Activated CD4-positive, alpha-beta T cell treated with anti-CD3 and anti-CD28 coated beads, Interleukin-2, amount 50 U/mL, for 1 hour (primary cell): ENCODE results near the gene HIBADH.

Source experiments
- DNase-seq: peaks from one replicate; pipeline ENCODE4 v3.0.0-alpha.2; 2020

The HIBADH gene

GRCh38 chr7:27634671-27635493 lies 27.8 kb downstream of the HIBADH start:
- DNase-seq = no peak

DNA sequence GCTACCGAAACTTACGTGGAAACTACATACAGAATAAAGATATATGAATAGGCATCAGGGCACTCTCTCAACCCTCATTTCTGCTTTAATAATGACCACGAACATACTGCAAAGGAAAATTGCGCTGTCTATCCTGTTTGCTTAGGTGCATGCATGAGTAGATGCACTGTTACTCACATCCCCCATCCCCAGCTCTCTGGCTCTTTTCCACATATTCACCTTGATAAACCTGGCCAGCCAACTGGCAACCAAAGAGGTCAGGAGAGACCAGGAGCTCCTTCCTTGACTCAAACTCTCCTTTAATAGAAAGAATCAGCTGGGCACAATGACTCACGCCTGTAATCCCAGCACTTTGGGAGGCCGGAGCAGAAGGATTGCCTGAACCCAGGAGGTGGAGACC lies 29.6 kb downstream of the HIBADH start:
- no peak for DNase-seq

GRCh38 chr7:27631391-27631790 lies 31.3 kb downstream of the HIBADH start:
- DNase-seq = no peak

- DNase-seq = no peak
Measured at GRCh38 chr7:27627146-27627545, 35.5 kb downstream of the HIBADH start.

DNA sequence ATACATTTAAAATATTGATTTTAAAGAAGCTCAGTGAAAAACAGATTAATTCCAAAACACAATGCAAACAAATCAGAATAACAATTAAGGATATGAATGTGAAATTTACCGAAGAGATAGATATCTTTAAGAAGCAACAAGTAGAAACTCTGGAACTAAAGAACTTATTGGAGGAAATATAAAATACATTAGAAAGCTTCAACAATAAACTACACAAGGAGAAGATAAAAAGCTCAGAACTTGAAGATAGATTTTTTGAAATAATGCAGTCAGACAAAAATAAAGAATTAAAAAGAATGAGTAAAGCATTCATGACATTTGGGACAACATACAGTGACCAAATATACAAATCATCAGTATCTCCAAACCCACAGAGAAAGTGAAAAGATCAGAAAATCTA lies 43.2 kb downstream of the HIBADH start:
- no peak for DNase-seq

DNA sequence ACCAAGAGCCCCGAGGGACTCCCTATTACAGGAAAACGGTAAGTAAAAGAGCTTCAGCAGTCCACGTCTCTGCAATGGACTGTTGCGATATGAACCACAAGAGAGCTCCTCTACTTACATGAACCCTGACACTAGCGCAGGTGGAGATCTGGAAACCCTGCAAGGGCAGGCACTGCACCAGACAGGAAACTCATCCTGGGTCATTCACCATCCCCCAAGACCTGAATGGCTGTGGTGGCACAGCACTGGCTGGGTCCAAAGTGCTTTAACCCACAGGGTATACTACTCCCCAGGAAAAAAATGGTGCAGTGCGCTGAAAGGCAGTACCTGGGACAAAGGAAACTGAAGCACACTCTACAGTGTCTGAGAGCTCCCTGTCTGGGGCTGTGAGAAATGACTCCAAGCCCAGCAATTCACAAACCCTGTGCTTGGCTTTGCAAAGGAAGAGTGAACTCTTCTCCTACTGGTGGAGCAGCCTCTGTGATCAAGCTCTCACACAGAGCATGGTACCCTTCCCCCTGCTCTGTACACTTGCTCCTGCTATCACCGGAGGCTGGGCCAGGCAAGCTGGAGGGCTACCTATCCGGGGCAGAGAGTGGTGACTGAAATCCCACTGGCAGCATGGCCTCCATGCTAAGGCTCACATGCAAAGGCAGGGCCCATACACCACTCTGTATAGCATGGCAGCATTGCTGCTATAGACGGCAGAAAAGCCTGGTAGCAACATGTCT lies 44.9 kb downstream of the HIBADH start:
- no peak for DNase-seq

DNA sequence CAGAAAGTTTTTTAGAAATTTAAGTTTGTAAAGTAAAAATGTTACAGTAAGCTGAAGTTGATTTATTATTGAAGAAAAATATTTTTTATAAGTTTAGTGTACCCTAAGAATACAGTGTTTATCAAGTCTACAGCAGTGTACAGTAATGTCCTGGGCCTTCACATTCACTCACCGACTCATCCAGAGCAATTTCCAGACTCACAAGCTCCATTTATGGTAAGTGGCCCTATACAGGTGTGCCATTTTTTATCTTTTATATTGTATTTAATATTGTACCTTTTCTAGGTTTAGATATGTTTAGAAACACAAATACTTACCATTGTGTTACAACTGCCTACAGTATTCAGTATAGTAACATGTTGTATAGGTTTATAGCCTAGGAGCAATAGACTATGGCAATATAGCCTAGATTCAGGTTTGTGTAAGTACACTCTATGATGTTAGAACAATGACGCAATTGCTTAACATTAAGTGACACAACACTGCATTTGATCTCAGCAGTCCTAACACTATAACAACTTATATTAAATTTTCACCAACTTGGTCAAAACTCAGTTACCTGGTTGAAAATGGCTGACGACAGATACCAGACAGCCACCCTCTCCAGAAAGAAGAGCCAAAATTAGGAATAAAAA lies 45.7 kb downstream of the HIBADH start:
- DNase-seq = no peak

DNA sequence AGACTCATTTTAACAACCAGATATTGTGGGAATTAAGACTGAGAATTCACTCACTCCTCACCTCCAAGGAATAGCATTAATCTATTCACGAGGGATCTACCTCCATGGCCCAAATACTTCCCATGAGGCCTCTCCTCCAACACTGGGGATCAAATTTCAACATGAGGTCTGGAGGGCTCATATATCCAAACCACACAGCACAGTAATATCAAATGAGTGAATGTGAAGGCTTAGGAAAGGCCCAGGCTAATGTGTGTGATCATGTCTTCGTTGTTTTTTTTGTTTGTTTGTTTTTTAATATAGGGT lies 46.5 kb downstream of the HIBADH start:
- DNase-seq = no peak

- DNase-seq = no peak
Measured at GRCh38 chr7:27615420-27616185, 47.1 kb downstream of the HIBADH start.

GRCh38 chr7:27614095-27614494 lies 48.6 kb downstream of the HIBADH start:
- no peak for DNase-seq

GRCh38 chr7:27611059-27611458 lies 51.6 kb downstream of the HIBADH start:
- DNase-seq = no peak

GRCh38 chr7:27608776-27609495 lies 53.7 kb downstream of the HIBADH start:
- DNase-seq = no peak

- no peak for DNase-seq
Measured at GRCh38 chr7:27607210-27607606, 55.5 kb downstream of the HIBADH start.

DNA sequence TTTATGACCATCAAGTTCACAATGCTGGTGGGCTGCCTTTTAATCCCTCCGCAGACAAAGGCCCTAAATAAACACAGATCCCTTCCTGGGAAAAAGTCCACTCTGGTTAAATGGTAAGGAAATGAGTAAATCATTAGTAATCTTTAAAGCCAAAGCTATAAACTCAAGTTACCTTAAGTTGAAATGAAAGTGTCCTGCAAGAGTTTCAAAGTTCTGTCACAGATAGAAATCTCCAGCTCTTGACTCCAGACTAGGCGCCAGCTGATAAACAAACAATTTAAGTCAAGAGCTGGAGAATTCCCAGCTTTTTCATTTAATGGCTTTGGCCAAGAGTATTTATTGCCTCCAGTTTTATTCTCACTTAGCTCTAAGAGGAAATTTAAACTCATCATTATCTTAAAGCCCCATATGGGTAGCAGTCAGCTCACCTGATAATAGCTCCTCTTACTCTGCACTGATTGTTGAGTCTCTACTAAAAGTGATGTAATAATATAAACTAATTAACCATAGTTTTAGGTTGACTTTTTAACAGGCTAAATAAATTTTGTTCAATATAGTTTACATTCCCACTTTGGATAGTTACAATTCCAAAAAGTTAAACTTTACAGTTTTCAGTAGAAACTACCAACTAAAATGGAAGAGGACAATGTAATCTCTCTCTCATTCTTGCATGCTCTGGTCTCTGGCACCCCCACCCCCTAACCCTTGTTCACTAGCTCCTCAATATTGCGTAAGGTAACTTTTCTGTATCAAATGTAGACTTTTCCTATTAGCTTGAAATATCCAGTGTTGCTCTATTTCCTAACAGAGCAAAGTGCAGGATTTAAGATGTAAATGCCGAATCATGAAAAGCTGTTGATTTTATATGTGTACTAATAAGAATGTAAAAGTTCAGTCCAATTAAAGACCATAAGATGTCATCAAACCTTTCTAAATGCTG lies 56.1 kb downstream of the HIBADH start:
- no peak for DNase-seq

DNA sequence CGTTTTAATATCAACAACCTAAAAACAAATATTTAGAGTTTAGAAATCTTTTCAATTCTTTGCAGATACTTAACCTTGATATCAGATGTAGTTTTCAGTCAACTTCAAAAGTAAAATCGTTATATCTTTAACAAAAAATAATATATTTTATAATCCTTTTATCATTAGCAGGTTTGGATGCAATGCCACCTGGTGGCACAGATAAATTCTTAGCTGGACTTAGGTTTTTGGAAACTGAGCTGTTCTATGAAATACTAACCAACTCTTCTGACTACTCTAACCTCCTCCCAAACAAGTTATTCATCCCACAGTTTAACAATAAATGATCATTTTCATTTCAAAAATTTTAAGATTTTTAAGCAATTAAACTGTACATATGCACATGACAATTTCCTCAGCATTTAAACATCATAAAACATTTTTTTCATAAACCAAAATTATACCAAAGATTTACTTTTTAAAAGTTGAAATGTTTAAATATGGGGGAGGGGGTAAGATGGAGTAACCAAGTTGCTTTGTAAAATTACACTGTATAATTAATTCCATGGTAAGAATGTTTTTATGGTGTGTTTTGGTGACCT lies 56.9 kb downstream of the HIBADH start:
- DNase-seq = no peak

DNA sequence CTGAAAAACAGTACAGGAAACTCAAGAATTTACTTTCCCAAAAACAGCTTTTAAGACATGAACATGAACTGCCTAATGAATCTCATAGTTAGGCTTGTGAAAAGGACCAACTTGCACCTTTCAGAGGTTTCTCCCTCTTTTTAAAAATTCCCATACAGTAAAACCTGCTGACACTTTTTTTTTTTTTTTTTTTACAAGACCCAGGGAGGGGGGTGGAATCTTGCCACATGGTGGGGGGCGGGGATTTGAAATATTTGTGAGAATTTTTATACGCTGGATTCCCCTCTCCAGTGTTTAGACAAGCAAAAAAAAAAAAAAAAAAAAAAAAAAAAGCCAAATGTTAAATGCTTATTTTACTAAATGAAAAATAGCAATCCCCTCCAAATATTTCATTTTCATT lies 57.4 kb downstream of the HIBADH start:
- DNase-seq = no peak

DNA sequence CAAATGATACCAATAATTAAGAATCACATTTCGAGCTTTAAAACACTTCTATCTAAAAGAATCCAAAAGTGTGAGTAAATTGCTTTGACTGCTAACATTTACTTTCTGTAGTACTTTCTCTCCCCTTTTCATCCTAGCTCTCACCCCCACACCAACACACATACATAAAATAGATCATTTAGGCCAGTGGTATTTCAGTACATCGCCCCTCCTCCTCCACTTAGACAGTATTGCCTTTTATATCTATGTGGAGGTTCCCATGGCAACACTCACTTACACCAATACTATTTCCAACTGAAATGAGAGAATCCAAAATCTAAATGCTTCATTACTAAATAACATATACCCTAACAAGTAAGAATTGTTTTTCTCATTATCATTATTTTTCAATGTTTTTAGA lies 58.9 kb downstream of the HIBADH start:
- DNase-seq = no peak

DNA sequence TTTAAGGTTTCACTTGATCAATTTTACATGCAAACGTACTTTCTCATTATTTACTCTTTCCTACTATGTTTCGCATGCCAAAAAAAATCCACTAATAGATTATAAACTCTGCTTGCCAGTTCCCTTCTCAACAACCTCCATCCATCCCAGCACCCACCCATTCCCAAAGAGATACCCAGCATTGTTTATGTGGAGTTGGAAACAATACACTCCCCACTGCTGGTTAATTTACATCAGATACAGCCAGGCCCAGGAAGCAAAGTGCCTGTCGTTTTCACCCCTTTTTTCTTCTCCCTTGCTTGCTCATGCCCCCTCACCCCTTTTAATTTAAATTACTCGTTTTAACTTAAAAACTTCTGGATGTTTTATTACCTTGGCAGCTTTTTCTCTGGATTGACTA lies 59.9 kb downstream of the HIBADH start:
- no peak for DNase-seq

DNA sequence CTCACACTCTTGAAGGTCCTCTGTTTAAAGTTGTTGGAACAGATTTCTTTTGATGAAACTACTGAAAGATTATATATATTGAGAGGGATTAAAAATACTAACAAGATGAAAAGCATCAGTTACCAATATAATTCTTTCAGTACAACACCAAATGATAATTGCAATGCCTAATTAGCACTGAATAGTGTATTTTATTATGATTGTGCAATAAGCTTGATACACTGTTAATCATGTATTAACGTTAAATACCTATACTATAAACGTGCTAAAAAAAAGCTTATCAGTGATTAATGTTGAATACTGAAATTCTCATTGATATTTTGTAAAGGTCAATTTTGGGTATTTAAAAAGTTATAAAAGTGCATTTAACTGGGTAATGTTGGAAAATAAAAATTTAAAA lies 61.5 kb downstream of the HIBADH start:
- no peak for DNase-seq

DNA sequence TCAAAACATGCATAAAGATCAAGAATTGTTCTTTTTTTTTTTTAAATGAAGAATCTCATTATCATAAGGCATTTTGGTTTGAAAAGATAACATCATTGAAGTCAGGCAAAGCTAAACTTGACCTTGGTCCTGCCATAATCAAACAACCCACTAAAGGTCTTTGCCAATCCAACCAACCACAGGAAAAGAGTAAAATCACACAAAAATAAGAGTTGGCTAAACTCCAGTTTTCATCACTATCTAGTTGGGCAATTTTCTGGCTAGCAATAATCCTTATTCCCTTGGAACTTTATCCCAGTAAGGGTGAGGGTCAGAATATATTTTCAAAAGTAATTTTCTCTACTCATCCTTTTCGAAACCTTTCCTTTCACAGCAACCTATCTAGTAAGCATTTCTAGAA lies 62.4 kb downstream of the HIBADH start:
- DNase-seq = no peak

GRCh38 chr7:27595009-27595408 lies 67.7 kb downstream of the HIBADH start:
- DNase-seq = no peak
